HS-5 (cell line): ENCODE data around the gene GALNTL6.
A peak's percentile ranks its signal among the peaks of the same experiment; 100 is the strongest.
"Not testable (repeated sequence)": the region's sequence is repeated elsewhere in the genome, so short reads cannot be mapped to it uniquely, and the experiment has no call there.

ENCODE experiments used
- DNase-seq: peaks from one replicate; pipeline ENCODE4 v3.0.0-alpha.2; 2012; ENCODE audit warnings: low read depth

The GALNTL6 gene

GRCh38 chr4:172947594-172947993, 1134.4 kb downstream of the GALNTL6 start:
- no peak for DNase-seq

- DNase-seq, result no peak
Measured at GRCh38 chr4:172950990-172951389, 1137.8 kb downstream of the GALNTL6 start.

- DNase-seq, result no peak
Measured at GRCh38 chr4:172951679-172952451, 1138.7 kb downstream of the GALNTL6 start.

GRCh38 chr4:172953896-172954568, 1140.8 kb downstream of the GALNTL6 start:
- DNase-seq, result no peak

GRCh38 chr4:172956340-172956739, 1143.1 kb downstream of the GALNTL6 start:
- DNase-seq, result not testable (repeated sequence)

- no peak for DNase-seq
Measured at GRCh38 chr4:172957216-172957615, 1144.0 kb downstream of the GALNTL6 start.

GRCh38 chr4:172962564-172963353, 1149.6 kb downstream of the GALNTL6 start:
- DNase-seq, result no peak

- DNase-seq, result no peak
Measured at GRCh38 chr4:172963498-172964294, 1150.5 kb downstream of the GALNTL6 start.

GRCh38 chr4:172970189-172970588, 1157.0 kb downstream of the GALNTL6 start:
- DNase-seq, result not testable (repeated sequence)

- DNase-seq, result no peak
Measured at GRCh38 chr4:172974586-172974985, 1161.4 kb downstream of the GALNTL6 start.

GRCh38 chr4:172975651-172976229, 1162.5 kb downstream of the GALNTL6 start:
- DNase-seq, result no peak

- not testable (repeated sequence) for DNase-seq
Measured at GRCh38 chr4:172977491-172978041, 1164.4 kb downstream of the GALNTL6 start.

GRCh38 chr4:172978848-172979247, 1165.6 kb downstream of the GALNTL6 start:
- DNase-seq, result no peak

GRCh38 chr4:172979332-172979731, 1166.1 kb downstream of the GALNTL6 start:
- DNase-seq, result no peak

GRCh38 chr4:172980219-172980618, 1167.0 kb downstream of the GALNTL6 start:
- DNase-seq, result no peak

GRCh38 chr4:172982151-172982590, 1169.0 kb downstream of the GALNTL6 start:
- DNase-seq, result peak; percentile 60

- no peak for DNase-seq
Measured at GRCh38 chr4:172983014-172983413, 1169.8 kb downstream of the GALNTL6 start.

- DNase-seq, result no peak
Measured at GRCh38 chr4:172983631-172984030, 1170.4 kb downstream of the GALNTL6 start.

GRCh38 chr4:172985552-172985951, 1172.3 kb downstream of the GALNTL6 start:
- DNase-seq, result no peak

GRCh38 chr4:172986114-172986513, 1172.9 kb downstream of the GALNTL6 start:
- DNase-seq, result no peak
